HG03097 (cell line): Measurements from ENCODE around the gene UTP25.
"Not testable (repeated sequence)": the region's sequence is repeated elsewhere in the genome, so short reads cannot be mapped to it uniquely, and the experiment has no call there.

Experiments used
- ATAC-seq: cut with Tn5 transposase; IDR thresholded peaks from one replicate; pipeline ENCODE4 v1.9.1; 2021; ENCODE audit not compliant: unreplicated experiment, low FRiP score

UTP25 gene

GRCh38 chr1:209888291-209889076 is 60.7 kb downstream of the UTP25 start:
- not testable (repeated sequence) for ATAC-seq

DNA sequence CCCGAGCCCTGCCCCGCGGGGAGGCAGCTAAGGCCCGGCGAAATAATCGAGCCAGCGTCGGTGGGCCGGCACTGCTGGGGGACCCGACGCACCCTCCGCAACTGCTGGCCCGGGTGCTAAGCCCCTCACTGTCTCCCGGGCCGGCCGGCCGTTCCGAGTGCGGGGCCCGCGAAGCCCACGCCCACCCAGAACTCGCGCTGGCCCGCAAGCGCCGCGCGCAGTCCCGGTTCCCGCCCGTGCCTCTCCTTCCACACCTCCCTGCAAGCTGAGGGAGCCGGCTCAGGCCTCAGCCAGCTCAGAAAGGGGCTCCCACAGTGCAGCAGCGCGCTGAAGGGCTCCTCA is 61.3 kb downstream of the UTP25 start:
- ATAC-seq = no peak

DNA sequence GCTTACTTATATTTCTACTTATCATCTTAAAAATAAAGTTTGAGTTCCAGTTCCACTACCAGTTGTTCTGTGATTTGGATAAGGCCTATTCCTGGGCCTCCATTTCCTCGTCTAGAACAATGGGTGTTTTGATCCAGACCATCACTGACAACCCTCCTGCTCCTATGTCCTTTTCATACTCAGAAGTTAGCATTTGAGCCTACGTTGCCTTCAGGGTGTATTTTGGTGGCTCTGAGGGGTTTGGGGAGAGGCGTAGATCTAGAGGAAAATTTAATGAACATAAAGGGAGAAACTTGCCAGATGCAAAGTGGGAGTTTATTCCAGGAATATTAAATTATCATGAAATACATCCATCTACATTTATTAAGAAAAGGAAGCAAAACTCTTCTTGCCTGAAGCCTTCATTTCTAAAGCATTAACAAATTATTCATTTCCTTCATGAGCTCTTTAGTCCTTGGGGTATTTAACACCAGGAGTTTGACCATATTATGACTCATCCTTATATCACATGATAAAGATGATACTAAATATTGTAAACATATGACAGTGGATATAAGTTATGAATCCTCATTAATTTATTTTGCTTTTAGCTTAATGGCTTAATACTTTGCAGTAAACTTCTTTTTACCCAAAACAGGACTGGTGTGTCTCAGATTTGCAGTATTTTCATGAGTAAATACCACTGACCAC is 63.0 kb downstream of the UTP25 start:
- ATAC-seq = no peak

DNA sequence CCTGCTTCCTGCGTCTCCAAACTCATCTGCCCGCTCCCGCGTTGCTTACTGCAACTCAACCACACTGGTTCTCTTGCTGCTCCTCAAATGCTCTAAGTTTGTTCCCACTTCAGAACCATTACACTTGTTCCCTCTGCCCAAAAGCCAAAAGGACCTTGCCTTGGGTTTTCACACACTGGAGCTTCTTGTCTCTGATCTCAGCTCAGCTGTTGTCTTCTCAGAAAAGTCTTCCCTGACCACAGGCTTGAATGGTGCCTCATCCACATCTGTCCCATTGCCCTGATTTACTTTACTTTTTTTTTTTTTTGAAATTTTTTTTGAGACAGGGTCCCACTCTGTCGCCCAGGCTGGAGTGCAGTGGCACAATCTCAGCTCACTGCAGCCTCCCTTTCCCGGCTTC is 66.0 kb downstream of the UTP25 start:
- no peak for ATAC-seq

GRCh38 chr1:209895709-209896108 is 67.9 kb downstream of the UTP25 start:
- no peak for ATAC-seq

DNA sequence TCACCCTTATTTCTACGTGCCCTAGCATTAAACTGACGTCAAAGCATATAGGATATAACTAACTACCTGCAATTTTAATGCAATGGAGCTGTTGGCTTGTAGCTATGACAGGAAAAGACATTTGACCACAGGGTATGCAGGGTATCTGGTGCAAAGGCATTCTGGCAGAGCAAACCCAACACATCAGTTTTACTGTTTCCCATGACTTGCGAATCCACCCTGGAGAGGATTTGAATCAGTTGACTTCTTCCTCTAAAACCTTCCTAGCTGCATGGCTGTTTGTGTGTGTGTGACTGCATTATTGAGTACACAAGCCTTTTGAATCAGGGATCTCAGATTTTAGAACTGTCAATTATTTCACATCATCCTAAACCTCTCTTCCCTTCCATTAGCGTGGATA is 68.6 kb downstream of the UTP25 start:
- ATAC-seq = no peak

DNA sequence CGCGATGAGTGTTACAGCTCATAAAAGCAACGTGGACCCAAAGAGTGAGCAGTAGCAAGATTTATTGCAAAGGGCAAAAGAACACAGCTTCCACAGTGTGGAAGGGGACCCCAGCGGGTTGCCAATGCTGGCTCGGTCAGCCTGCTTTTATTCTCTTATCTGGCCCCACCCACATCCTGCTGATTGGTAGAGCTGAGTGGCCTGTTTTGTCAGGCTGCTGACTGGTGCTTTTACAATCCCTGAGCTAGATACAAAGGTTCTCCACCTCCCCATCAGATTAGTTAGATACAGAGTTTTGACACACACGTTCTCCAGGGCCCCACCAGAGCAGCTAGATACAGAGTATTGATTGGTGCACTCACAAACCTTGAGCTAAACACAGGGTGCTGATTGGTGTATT is 70.5 kb downstream of the UTP25 start:
- not testable (repeated sequence) for ATAC-seq

DNA sequence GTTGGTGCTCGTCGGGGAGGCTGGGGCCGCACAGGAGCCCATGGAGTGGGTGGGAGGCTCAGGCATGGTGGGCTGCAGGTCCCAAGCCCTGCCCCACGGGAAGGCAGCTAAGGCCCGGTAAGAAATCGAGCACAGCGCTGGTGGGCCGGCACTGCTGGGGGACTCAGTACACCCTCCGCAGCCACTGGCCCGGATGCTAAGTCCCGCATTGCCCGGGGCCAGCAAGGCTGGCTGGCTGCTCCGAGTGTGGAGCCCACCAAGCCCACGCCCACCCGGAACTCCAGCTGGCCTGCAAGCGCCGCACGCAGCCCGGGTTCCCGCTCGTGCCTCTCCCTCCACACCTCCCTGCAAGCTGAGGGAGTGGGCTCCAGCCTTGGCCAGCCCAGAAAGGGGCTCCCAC is 71.1 kb downstream of the UTP25 start:
- not testable (repeated sequence) for ATAC-seq

GRCh38 chr1:209899948-209900347 is 72.2 kb downstream of the UTP25 start:
- no peak for ATAC-seq

GRCh38 chr1:209900734-209901133 is 73.0 kb downstream of the UTP25 start:
- no peak for ATAC-seq

- ATAC-seq = no peak
Observed at GRCh38 chr1:209901211-209901610, 73.4 kb downstream of the UTP25 start.

DNA sequence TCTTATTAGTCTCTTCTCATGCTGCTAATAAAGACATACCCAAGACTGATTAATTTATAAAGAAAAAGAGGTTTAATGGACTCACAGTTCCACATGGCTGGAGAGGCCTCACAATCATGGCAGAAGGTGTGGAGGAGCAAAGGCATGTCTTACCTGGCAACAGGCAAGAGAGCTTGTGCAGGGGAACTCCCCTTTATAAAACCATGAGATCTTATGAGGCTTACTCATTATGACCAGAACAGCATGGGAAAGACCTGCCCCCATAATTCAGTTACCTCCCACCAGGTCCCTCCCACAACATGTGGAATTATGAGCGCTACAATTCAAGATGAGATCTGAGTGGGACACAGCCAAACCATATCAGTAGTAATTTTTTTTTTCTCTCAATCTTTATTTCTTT is 77.0 kb downstream of the UTP25 start:
- ATAC-seq = not testable (repeated sequence)
